Liver (tissue), 9 donors: ENCODE measurements around the gene AP2A2. TPM values are rescaled to one million over a fixed set of nuclear protein-coding genes. Genes with fewer than 3 reads are reported as not detected.

Experiments
- DNase-seq: peaks from one replicate; pipeline ENCODE4 v3.0.0-alpha.2; 2017; ENCODE audit warnings: low spot score
- H3K27ac ChIP-seq, 2 donors: one replicate each; pipeline ENCODE4 v1.7.0; 2013; ENCODE audit warnings: inconsistent platforms in 2 of 2, low read length in 2 of 2, control low read depth in 1 of 2, low read depth in 1 of 2, mild to moderate bottlenecking in 1 of 2
- H3K27me3 ChIP-seq, 4 donors: one replicate each; pipeline versions ENCODE4 v1.6.1 to v1.7.0; 2013; ENCODE audit warnings: low read length in 3 of 4, inconsistent platforms in 1 of 4, mild to moderate bottlenecking in 1 of 4, moderate library complexity in 1 of 4; ENCODE audit not compliant: control insufficient read depth in 4 of 4, insufficient read depth in 4 of 4
- H3K36me3 ChIP-seq, 4 donors: one replicate each; pipeline versions ENCODE4 v1.6.1 to v1.7.0; 2013; ENCODE audit warnings: low read length in 3 of 4, mild to moderate bottlenecking in 3 of 4, low read depth in 1 of 4, moderate library complexity in 1 of 4; ENCODE audit not compliant: control insufficient read depth in 4 of 4, insufficient read depth in 3 of 4
- H3K4me1 ChIP-seq, 4 donors: one replicate each; pipeline versions ENCODE4 v1.6.1 to v1.7.0; 2013; ENCODE audit warnings: low read length in 3 of 4, mild to moderate bottlenecking in 3 of 4, moderate library complexity in 1 of 4; ENCODE audit not compliant: control insufficient read depth in 4 of 4, insufficient read depth in 4 of 4
- H3K4me3 ChIP-seq, 3 donors: one replicate each; pipeline versions ENCODE4 v1.6.1 to v1.7.0; 2013; ENCODE audit warnings: low read length in 3 of 3, control low read depth in 1 of 3, low read depth in 1 of 3, mild to moderate bottlenecking in 1 of 3
- H3K9ac ChIP-seq, 2 donors: one replicate each; pipeline ENCODE4 v1.7.0; 2013; ENCODE audit warnings: low read length in 2 of 2, mild to moderate bottlenecking in 2 of 2, moderate library complexity in 2 of 2, control low read depth in 1 of 2, low read depth in 1 of 2
- H3K9me3 ChIP-seq, 4 donors: one replicate each; pipeline versions ENCODE4 v1.6.1 to v1.7.0; 2013; ENCODE audit warnings: low read length in 3 of 4; ENCODE audit not compliant: control insufficient read depth in 4 of 4
- EGR1 ChIP-seq, 2 donors: IDR thresholded peaks; 2 replicates each; pipeline ENCODE4 v1.6.1; 2016 to 2018; ENCODE audit warnings: antibody characterized with exemption in 2 of 2, low read depth in 2 of 2
- JUND ChIP-seq, 2 donors: IDR thresholded peaks; 2 replicates each; pipeline ENCODE4 v1.6.1; 2016; ENCODE audit warnings: antibody characterized with exemption in 2 of 2
- NR2F2 ChIP-seq: IDR thresholded peaks from 2 replicates; pipeline ENCODE4 v1.6.1; 2016; ENCODE audit warnings: antibody characterized with exemption
- YY1 ChIP-seq: IDR thresholded peaks from 2 replicates; pipeline ENCODE4 v1.6.1; 2016; ENCODE audit warnings: antibody characterized with exemption, mild to moderate bottlenecking
- WGBS: extraction: QIAGEN DNeasy Blood & Tissue Kit; methylation state at CpG from one replicate; pipeline ENCODE4 v1.1.7; 2013; 5-methylcytosine and 5-hydroxymethylcytosine counted together
- polyA plus RNA-seq, 2 donors: library from polyadenylated mRNA; stranded (reverse) in 1 of 2; unstranded in 1 of 2; fragments of 200-250 nt in 1 of 2; fragments of >200 nt in 1 of 2; fragmentation: Nextera tagmentation in 1 of 2; extraction: Ambion mirVana in 1 of 2; gene quantifications; one replicate each; pipeline versions ENCODE4 v1.2.1 to v1.2.3, GENCODE V29; 2013 to 2015
- total RNA-seq, 2 donors: library from RNA; depleted of rRNA; stranded (reverse); fragments of >200 nt; gene quantifications; one replicate each; pipeline ENCODE4 v1.2.3, GENCODE V29; 2014
- TF ChIP-seq, protein P1 (sequence below): IDR thresholded peaks from 2 replicates; pipeline ENCODE4 v1.6.1; 2016; ENCODE audit warnings: antibody characterized with exemption
- TF ChIP-seq, protein P2 (sequence below): IDR thresholded peaks from 2 replicates; pipeline ENCODE4 v1.6.1; 2016; ENCODE audit warnings: antibody characterized with exemption
- TF ChIP-seq, protein P3 (sequence below): fragments of 150-350 bp; IDR thresholded peaks from 2 replicates; pipeline ENCODE4 v1.5.1; 2017; ENCODE audit warnings: improper control_type of control experiment, low read depth, low read length; ENCODE audit not compliant: missing input control
- TF ChIP-seq, protein P4 (sequence below): IDR thresholded peaks from 2 replicates; pipeline ENCODE4 v1.6.1; 2016; ENCODE audit warnings: antibody characterized with exemption
- TF ChIP-seq, protein P5 (sequence below): IDR thresholded peaks from 2 replicates; pipeline ENCODE4 v1.6.1; 2016; ENCODE audit warnings: antibody characterized with exemption, mild to moderate bottlenecking
- donor health status: healthy.
- donor health status: healthy.
- donor health status: healthy.
- donor health status: healthy.
- donor health status: healthy.

AP2A2 gene
- total and polyA plus RNA-seq, 4 donors, result 20.5 to 39.7 (median 23.8) TPM

DNA sequence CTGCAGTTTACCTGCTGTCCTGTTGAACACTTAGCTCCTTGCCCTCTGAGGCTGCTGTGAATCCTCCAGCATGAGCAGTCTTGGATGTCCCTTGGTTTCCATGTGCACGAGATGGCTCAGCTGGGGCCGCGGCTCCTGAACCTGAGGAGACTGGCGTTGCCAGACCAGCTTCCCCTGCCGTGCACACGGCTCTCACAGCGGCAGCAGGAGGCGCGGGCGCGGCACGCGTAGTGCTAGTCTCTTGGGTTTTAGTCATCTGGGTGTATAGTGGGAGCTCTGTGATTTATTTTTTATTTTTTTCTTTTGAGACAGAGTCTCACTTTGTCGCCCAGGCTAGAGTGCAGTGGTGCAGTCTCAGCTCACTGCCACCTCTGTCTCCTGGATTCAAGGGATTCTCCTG lies 56.1 kb downstream of the AP2A2 start (continued):
- TF ChIP-seq, protein P1, sequence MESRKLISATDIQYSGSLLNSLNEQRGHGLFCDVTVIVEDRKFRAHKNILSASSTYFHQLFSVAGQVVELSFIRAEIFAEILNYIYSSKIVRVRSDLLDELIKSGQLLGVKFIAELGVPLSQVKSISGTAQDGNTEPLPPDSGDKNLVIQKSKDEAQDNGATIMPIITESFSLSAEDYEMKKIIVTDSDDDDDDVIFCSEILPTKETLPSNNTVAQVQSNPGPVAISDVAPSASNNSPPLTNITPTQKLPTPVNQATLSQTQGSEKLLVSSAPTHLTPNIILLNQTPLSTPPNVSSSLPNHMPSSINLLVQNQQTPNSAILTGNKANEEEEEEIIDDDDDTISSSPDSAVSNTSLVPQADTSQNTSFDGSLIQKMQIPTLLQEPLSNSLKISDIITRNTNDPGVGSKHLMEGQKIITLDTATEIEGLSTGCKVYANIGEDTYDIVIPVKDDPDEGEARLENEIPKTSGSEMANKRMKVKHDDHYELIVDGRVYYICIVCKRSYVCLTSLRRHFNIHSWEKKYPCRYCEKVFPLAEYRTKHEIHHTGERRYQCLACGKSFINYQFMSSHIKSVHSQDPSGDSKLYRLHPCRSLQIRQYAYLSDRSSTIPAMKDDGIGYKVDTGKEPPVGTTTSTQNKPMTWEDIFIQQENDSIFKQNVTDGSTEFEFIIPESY, result no peak
- TF ChIP-seq JUND (IDR thresholded peaks at IDR 0.05) (no peak), YY1 (no peak), NR2F2 (no peak), EGR1 (IDR thresholded peaks at IDR 0.05; ENCODE audit: low read depth in 2 of 2) (no peak)
- TF ChIP-seq, protein P2, sequence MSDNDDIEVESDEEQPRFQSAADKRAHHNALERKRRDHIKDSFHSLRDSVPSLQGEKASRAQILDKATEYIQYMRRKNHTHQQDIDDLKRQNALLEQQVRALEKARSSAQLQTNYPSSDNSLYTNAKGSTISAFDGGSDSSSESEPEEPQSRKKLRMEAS, result no peak

DNA sequence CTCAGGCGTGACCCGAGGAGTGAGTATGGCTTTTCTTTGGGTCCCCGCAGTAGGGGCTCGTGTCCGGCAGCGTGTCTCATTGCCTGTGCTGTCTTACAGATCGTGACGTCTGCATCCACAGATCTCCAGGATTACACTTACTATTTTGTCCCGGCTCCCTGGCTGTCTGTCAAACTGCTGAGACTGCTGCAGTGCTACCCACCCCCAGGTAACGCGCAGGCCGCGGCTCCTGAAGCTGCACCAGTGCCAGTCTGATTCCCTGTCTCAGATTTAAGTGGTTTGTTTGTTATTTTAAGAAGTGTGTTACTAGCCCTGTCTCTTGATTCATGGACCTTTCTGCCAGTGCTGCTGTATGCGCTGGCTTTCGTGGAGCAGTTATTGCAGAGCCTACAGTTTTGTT lies 58.9 kb downstream of the AP2A2 start:
- no peaks in the 10 kb centered on the region for H3K4me1 ChIP-seq
- peaks cover 40 to 68% (median 46%) of the 10 kb centered on the region in 4 donors for H3K36me3 ChIP-seq
- TF ChIP-seq, protein P1, result no peak
- TF ChIP-seq, protein P3, sequence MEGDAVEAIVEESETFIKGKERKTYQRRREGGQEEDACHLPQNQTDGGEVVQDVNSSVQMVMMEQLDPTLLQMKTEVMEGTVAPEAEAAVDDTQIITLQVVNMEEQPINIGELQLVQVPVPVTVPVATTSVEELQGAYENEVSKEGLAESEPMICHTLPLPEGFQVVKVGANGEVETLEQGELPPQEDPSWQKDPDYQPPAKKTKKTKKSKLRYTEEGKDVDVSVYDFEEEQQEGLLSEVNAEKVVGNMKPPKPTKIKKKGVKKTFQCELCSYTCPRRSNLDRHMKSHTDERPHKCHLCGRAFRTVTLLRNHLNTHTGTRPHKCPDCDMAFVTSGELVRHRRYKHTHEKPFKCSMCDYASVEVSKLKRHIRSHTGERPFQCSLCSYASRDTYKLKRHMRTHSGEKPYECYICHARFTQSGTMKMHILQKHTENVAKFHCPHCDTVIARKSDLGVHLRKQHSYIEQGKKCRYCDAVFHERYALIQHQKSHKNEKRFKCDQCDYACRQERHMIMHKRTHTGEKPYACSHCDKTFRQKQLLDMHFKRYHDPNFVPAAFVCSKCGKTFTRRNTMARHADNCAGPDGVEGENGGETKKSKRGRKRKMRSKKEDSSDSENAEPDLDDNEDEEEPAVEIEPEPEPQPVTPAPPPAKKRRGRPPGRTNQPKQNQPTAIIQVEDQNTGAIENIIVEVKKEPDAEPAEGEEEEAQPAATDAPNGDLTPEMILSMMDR, result no peak
- no peak for DNase-seq
- H3K27ac ChIP-seq, result no peak overlapping the region
- H3K27me3 ChIP-seq, result no peaks in the 10 kb centered on the region
- H3K9ac ChIP-seq, result no peak overlapping the region
- 96% methylated on average over 15 of the region's 15 CpGs for WGBS
- H3K9me3 ChIP-seq, result no peaks in the 10 kb centered on the region
- H3K4me3 ChIP-seq, result no peak overlapping the region

DNA sequence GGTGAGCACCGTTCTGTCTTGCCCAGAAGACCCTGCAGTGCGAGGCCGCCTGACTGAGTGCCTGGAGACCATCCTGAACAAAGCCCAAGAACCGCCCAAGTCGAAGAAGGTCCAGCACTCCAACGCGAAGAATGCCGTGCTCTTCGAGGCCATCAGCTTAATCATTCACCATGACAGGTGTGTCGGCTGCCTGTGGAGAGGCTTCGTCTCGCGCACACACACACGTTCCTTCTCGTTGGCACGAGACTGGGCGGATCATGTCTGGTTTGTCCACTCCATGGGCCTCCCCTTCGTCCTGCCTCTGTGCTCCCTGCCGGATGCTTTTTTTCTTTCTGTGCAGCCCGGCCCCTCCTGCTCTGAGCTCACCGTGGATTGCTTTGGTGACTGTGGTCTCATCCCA lies 59.7 kb downstream of the AP2A2 start:
- no peak for DNase-seq
- no peak overlapping the region for H3K27ac ChIP-seq
- H3K4me3 ChIP-seq, result no peak overlapping the region
- WGBS, result 90% methylated on average over 21 of the region's 21 CpGs
- H3K36me3 ChIP-seq, result peaks cover 44 to 77% (median 49%) of the 10 kb centered on the region in 4 donors
- H3K4me1 ChIP-seq, result no peaks in the 10 kb centered on the region
- TF ChIP-seq, protein P4, sequence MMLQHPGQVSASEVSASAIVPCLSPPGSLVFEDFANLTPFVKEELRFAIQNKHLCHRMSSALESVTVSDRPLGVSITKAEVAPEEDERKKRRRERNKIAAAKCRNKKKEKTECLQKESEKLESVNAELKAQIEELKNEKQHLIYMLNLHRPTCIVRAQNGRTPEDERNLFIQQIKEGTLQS, result no peak
- TF ChIP-seq, protein P5, sequence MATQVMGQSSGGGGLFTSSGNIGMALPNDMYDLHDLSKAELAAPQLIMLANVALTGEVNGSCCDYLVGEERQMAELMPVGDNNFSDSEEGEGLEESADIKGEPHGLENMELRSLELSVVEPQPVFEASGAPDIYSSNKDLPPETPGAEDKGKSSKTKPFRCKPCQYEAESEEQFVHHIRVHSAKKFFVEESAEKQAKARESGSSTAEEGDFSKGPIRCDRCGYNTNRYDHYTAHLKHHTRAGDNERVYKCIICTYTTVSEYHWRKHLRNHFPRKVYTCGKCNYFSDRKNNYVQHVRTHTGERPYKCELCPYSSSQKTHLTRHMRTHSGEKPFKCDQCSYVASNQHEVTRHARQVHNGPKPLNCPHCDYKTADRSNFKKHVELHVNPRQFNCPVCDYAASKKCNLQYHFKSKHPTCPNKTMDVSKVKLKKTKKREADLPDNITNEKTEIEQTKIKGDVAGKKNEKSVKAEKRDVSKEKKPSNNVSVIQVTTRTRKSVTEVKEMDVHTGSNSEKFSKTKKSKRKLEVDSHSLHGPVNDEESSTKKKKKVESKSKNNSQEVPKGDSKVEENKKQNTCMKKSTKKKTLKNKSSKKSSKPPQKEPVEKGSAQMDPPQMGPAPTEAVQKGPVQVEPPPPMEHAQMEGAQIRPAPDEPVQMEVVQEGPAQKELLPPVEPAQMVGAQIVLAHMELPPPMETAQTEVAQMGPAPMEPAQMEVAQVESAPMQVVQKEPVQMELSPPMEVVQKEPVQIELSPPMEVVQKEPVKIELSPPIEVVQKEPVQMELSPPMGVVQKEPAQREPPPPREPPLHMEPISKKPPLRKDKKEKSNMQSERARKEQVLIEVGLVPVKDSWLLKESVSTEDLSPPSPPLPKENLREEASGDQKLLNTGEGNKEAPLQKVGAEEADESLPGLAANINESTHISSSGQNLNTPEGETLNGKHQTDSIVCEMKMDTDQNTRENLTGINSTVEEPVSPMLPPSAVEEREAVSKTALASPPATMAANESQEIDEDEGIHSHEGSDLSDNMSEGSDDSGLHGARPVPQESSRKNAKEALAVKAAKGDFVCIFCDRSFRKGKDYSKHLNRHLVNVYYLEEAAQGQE, result no peak
- no peak for TF ChIP-seq JUND (IDR thresholded peaks at IDR 0.05)
- TF ChIP-seq, protein P1, result no peak
- no peak overlapping the region for H3K9ac ChIP-seq
- H3K9me3 ChIP-seq, result no peaks in the 10 kb centered on the region
- H3K27me3 ChIP-seq, result no peaks in the 10 kb centered on the region
